H9 (cell line): ENCODE results near the gene INTS6. TPM values are rescaled to one million over a fixed set of nuclear protein-coding genes. Genes with fewer than 3 reads are reported as not detected.
A peak's percentile ranks its signal among the peaks of the same experiment; 100 is the strongest.

Experiments
- DNase-seq: peaks from one replicate; pipeline ENCODE4 v3.0.0-alpha.2; 2017
- H2AFZ ChIP-seq: one replicate; pipeline ENCODE4 v1.6.1; 2013; ENCODE audit warnings: mild to moderate bottlenecking, low read length, control low read depth, moderate library complexity
- H2AK5ac ChIP-seq: 2 replicates; pipeline ENCODE4 v1.6.1; 2013; ENCODE audit warnings: low read length, control low read depth, mixed read lengths; ENCODE audit not compliant: insufficient read length
- H2BK120ac ChIP-seq: one replicate; pipeline ENCODE4 v1.6.1; 2013; ENCODE audit warnings: low read depth, mild to moderate bottlenecking, low read length, control low read depth, inconsistent platforms; ENCODE audit not compliant: poor library complexity, severe bottlenecking
- H2BK12ac ChIP-seq: 2 replicates; pipeline ENCODE4 v1.6.1; 2013; ENCODE audit warnings: low read length, control low read depth, mixed read lengths, low read depth; ENCODE audit not compliant: insufficient read length
- H2BK15ac ChIP-seq: 2 replicates; pipeline ENCODE4 v1.6.1; 2013; ENCODE audit warnings: low read depth, low read length, control low read depth
- H2BK20ac ChIP-seq: one replicate; pipeline ENCODE4 v1.6.1; 2013; ENCODE audit warnings: low read depth, mild to moderate bottlenecking, low read length, control low read depth, inconsistent platforms; ENCODE audit not compliant: poor library complexity, severe bottlenecking
- H2BK5ac ChIP-seq: 2 replicates; pipeline ENCODE4 v1.6.1; 2013; ENCODE audit warnings: low read length, control low read depth, mixed read lengths; ENCODE audit not compliant: insufficient read length
- H3K14ac ChIP-seq: 2 replicates; pipeline ENCODE4 v1.6.1; 2013; ENCODE audit warnings: low read length, control low read depth; ENCODE audit not compliant: insufficient read depth
- H3K18ac ChIP-seq: 2 replicates; pipeline ENCODE4 v1.6.1; 2013; ENCODE audit warnings: low read depth, mild to moderate bottlenecking, mixed read lengths, low read length, control low read depth; ENCODE audit not compliant: insufficient read length
- H3K23ac ChIP-seq: 2 replicates; pipeline ENCODE4 v1.6.1; 2013; ENCODE audit warnings: low read length, control low read depth, mixed read lengths, low read depth; ENCODE audit not compliant: insufficient read length
- H3K23me2 ChIP-seq: 2 replicates; pipeline ENCODE4 v1.6.1; 2013; ENCODE audit warnings: low read depth, mild to moderate bottlenecking, mixed read lengths, low read length, control low read depth; ENCODE audit not compliant: insufficient read length, poor library complexity, severe bottlenecking
- H3K27ac ChIP-seq: 2 replicates; pipeline ENCODE4 v1.5.1; 2013; ENCODE audit warnings: low read length, control low read depth, mixed read lengths, low read depth; ENCODE audit not compliant: insufficient read length
- H3K27me3 ChIP-seq: 2 replicates; pipeline ENCODE4 v1.6.1; 2013; ENCODE audit warnings: low read length, control low read depth, inconsistent platforms; ENCODE audit not compliant: insufficient read depth
- H3K4ac ChIP-seq: 2 replicates; pipeline ENCODE4 v1.6.1; 2013; ENCODE audit warnings: low read depth, mild to moderate bottlenecking, control low read depth, inconsistent platforms, low read length, moderate library complexity
- H3K4me1 ChIP-seq: 2 replicates; pipeline ENCODE4 v1.6.1; 2013; ENCODE audit warnings: low read length, control low read depth, inconsistent platforms; ENCODE audit not compliant: insufficient read depth
- H3K4me2 ChIP-seq: 2 replicates; pipeline ENCODE4 v1.6.1; 2013; ENCODE audit warnings: low read length, control low read depth, mixed read lengths; ENCODE audit not compliant: insufficient read length, insufficient read depth
- H3K56ac ChIP-seq: 2 replicates; pipeline ENCODE4 v1.6.1; 2013; ENCODE audit warnings: low read depth, mild to moderate bottlenecking, mixed read lengths, low read length, control low read depth; ENCODE audit not compliant: insufficient read length
- H3K79me1 ChIP-seq: 2 replicates; pipeline ENCODE4 v1.6.1; 2013; ENCODE audit warnings: low read depth, mild to moderate bottlenecking, moderate library complexity, low read length, control low read depth, inconsistent platforms; ENCODE audit not compliant: insufficient read depth, poor library complexity, severe bottlenecking
- H3K79me2 ChIP-seq: 2 replicates; pipeline ENCODE4 v1.6.1; 2013; ENCODE audit warnings: low read length, control low read depth, inconsistent platforms; ENCODE audit not compliant: insufficient read depth
- H3K9ac ChIP-seq: 2 replicates; pipeline ENCODE4 v1.6.1; 2013; ENCODE audit warnings: low read length, control low read depth, mixed read lengths; ENCODE audit not compliant: insufficient read length; ENCODE audit errors: extremely low read depth
- H3K9me3 ChIP-seq: one replicate; pipeline ENCODE4 v1.6.1; 2013; ENCODE audit warnings: low read depth, low read length, inconsistent platforms; ENCODE audit not compliant: control insufficient read depth
- H3T11ph ChIP-seq: one replicate; pipeline ENCODE4 v1.6.1; 2013; ENCODE audit warnings: mild to moderate bottlenecking, low read length, control low read depth, inconsistent platforms
- H4K20me1 ChIP-seq: one replicate; pipeline ENCODE4 v1.6.1; 2013; ENCODE audit not compliant: control insufficient read depth, insufficient read length, insufficient read depth
- H4K5ac ChIP-seq: 2 replicates; pipeline ENCODE4 v1.6.1; 2013; ENCODE audit warnings: low read depth, mild to moderate bottlenecking, mixed read lengths, low read length, control low read depth; ENCODE audit not compliant: insufficient read length
- H4K8ac ChIP-seq: replicated peaks from 2 replicates; pipeline ENCODE4 v1.6.1; 2013; ENCODE audit warnings: low read length, control low read depth, mixed read lengths, low read depth; ENCODE audit not compliant: insufficient read length
- H4K91ac ChIP-seq: 2 replicates; pipeline ENCODE4 v1.6.1; 2013; ENCODE audit warnings: low read depth, mild to moderate bottlenecking, moderate library complexity, mixed read lengths, low read length, control low read depth; ENCODE audit not compliant: insufficient read length
- H3K27ac Mint-ChIP-seq, 3 experiments: 2 replicates in 2 of 3; 3 replicates in 1 of 3; pipeline ENCODE4 v1.8.0; 2020 to 2021; ENCODE audit warnings: mixed read lengths in 3 of 3, mild to moderate bottlenecking in 1 of 3, moderate library complexity in 1 of 3
- H3K27me3 Mint-ChIP-seq: 2 replicates; pipeline ENCODE4 v1.8.0; 2021; ENCODE audit warnings: low read depth, mild to moderate bottlenecking, moderate library complexity, mixed read lengths
- H3K36me3 Mint-ChIP-seq, 3 experiments: 2 replicates in 2 of 3; 3 replicates in 1 of 3; pipeline ENCODE4 v1.8.0; 2020 to 2021; ENCODE audit warnings: low read depth in 3 of 3, mixed read lengths in 3 of 3; ENCODE audit not compliant: insufficient read depth in 1 of 3
- H3K4me1 Mint-ChIP-seq, 2 experiments: 2 replicates each; pipeline ENCODE4 v1.8.0; 2020; ENCODE audit warnings: mixed read lengths in 2 of 2
- H3K4me3 Mint-ChIP-seq, 2 experiments: 2 replicates in 1 of 2; 3 replicates in 1 of 2; pipeline ENCODE4 v1.8.0; 2020 to 2021; ENCODE audit warnings: mild to moderate bottlenecking in 2 of 2, mixed read lengths in 2 of 2, moderate library complexity in 1 of 2
- H3K9me3 Mint-ChIP-seq, 2 experiments: 2 replicates in 1 of 2; 3 replicates in 1 of 2; pipeline ENCODE4 v1.8.0; 2020; ENCODE audit warnings: mild to moderate bottlenecking in 2 of 2, mixed read lengths in 2 of 2, moderate library complexity in 1 of 2
- CTCF ChIP-seq: fragments of 200-600 bp; sonication (generic); conservative IDR thresholded peaks from 3 replicates; pipeline ENCODE4 v1.8.0; 2021; ENCODE audit warnings: antibody characterized with exemption, mild to moderate bottlenecking
- WGBS: extraction: QIAGEN DNeasy Blood & Tissue Kit; methylation state at CpG from one replicate; pipeline ENCODE4 v1.1.7; 2013; ENCODE audit warnings: missing lambda C conversion rate, low lambda C conversion rate, mixed read lengths; ENCODE audit not compliant: insufficient read length; ENCODE audit errors: extremely low coverage; 5-methylcytosine and 5-hydroxymethylcytosine counted together
- total RNA-seq: library from RNA; stranded (reverse); gene quantifications from 2 replicates; pipeline ENCODE4 v1.2.1, GENCODE V29; 2021

Gene INTS6
- total RNA-seq, 1 experiment from 2014 or later = 61.2 TPM

DNA sequence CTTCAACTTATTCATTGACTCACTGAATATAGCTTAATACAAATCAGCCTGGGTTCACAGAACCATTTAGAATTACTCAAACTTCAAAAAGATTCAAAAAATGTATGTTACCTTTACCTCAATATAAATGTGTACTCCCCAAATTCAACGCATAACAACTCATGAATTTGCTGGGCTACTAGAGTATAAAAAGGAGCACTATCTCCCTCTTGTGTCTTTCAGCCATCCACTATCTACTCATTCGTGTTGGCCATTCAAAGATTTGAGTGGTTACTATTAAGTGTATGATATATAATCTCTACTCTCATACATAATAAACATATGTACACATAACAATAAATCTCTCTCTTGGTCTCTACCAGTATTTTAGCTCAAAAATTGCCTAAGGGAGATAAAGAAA, 20.3 kb downstream of the INTS6 start:
- Histone ChIP-seq H3K14ac (no peak overlapping the region), H4K91ac (no peak overlapping the region), H3K4me2 (no peak overlapping the region), H3K4ac (no peak overlapping the region), H3K18ac (no peak overlapping the region), H2BK12ac (no peak overlapping the region), H3K56ac (no peak overlapping the region), H3K23ac (no peak overlapping the region), H4K5ac (no peak overlapping the region), H3K79me2 (no peaks in the 10 kb centered on the region), H3K9me3 (no peaks in the 10 kb centered on the region), H3T11ph (no peak overlapping the region), H2BK5ac (no peak overlapping the region), H2AK5ac (no peak overlapping the region), H2BK15ac (no peak overlapping the region), H2BK120ac (no peak overlapping the region), H2AFZ (no peak overlapping the region), H2BK20ac (no peak overlapping the region), H3K27me3 (no peaks in the 10 kb centered on the region), H4K20me1 (no peaks in the 10 kb centered on the region), H3K79me1 (no peaks in the 10 kb centered on the region), H3K27ac (no peak overlapping the region), H3K9ac (no peak overlapping the region), H3K23me2 (no peaks in the 10 kb centered on the region), H4K8ac (no peak overlapping the region), H3K4me1 (no peaks in the 10 kb centered on the region)
- Mint-ChIP-seq H3K9me3 (no peaks in the 10 kb centered on the region), H3K36me3 (peaks cover 14 to 31% (median 20%) of the 10 kb centered on the region in 3 experiments; a peak in 6 of 7 replicates), H3K4me3 (no peak overlapping the region), H3K27ac (peak overlapping the region in 1 of 3 experiments; percentile 97; a peak in 2 of 7 replicates), H3K4me1 (peaks cover 31 to 46% of the 10 kb centered on the region in 2 experiments), H3K27me3 (no peaks in the 10 kb centered on the region)
- WGBS = no CpG with 5 or more reads among the region's 2 CpGs
- TF ChIP-seq CTCF = peak; percentile 18; the same call in 2 of the 3 replicates
- no peak for DNase-seq
